Metanephros (tissue), 2 donors: Measurements from ENCODE around the gene CCDC110. TPM values are rescaled to one million over a fixed set of nuclear protein-coding genes. Genes with fewer than 3 reads are reported as not detected.

ENCODE experiments used
- small RNA-seq: library from RNA; depleted of rRNA; stranded (forward); fragments of <200 nt; gene quantifications from one replicate; pipeline ENCODE3, GENCODE V24; 2014; ENCODE audit warnings: low replicate concordance
- total RNA-seq: library from RNA; depleted of rRNA; stranded (reverse); fragments of >200 nt; gene quantifications from one replicate; pipeline ENCODE4 v1.2.3, GENCODE V29; 2014

Gene CCDC110
- 2.1 TPM for total RNA-seq

DNA sequence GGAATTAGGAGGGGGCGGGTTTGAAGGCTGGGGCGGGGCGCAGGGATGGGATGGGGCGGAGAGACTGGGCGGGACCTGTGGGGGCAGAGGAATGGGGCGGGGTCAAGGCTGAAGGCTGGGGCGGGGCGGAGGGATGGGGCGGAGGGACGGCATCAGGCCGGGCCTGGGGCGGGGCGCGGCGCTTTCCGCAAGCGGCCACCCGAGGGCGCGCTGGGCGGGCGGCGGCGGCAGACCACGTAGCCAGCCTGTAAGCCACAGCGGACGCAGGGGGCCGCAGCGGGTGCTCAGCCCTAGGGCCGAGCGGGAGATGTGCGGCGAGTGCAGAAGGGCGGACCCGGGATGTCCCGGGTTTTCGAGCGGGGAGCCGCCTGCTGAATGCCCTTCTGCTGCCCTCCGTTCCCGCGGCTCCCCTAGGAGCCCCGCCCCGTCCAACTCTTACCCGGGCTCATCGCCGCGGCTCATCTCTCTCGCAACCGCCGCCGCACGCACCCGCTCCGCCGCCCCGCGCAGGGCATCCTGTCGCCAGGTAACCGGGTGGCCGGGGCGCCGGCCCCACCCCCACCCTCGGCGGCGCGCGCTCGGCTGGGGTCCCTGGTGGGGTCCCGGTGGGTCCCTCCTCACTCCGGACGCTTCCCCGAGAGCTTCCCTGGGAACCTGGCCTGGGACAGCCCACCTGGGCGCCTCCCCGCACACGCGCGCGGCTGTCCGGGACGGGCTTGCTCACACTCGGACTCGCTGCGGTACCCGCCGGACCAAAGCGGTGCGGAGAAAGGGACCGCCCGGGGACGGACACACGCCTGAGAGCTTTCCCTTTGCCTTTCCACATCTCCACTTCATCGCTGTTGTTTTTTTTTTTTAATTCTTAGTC, at the start of gene CCDC110:
Gene CCDC110 (minus strand): TSS at position 499 of the 868 bp plus-strand sequence. CDS start 50 bp downstream, at position 449.

DNA sequence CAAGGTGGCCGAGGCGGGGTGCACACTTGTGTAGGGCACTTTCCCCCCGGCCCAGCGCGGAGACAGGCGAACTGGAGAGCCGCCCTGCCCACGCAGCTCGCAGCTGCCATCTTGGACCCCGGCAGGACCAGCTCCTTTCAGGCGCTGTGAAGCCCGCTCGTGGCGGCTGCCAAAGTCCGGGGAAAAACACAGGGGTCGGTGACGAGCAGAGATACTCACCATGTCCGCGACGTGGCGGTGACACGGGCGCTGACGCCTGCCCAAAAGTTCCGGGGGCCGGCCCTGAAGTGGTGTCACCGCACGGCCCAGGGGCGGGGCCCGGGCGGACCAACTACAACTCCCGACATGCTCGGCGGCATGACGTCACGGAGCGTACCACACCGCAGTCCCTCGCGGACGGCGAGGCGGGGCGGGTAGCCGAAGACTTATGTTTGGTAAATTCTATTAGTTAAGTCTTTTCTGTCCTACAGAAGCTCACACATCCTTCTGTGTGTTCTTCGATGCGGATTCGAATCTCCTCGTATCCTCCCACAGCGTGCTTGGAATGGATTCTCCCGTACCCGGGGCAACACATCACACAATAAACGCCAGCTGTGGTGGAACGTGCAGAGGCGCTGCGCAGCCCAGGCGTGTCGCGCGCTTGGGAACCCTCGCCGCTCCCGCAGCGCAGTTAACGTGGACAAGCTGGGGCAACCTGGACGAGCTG, 45.7 kb downstream of the CCDC110 start, which contains the start of gene UFSP2:
Gene UFSP2 (minus strand): TSS at position 318 of the 706 bp plus-strand sequence. CDS start 96 bp downstream, at position 222.

DNA sequence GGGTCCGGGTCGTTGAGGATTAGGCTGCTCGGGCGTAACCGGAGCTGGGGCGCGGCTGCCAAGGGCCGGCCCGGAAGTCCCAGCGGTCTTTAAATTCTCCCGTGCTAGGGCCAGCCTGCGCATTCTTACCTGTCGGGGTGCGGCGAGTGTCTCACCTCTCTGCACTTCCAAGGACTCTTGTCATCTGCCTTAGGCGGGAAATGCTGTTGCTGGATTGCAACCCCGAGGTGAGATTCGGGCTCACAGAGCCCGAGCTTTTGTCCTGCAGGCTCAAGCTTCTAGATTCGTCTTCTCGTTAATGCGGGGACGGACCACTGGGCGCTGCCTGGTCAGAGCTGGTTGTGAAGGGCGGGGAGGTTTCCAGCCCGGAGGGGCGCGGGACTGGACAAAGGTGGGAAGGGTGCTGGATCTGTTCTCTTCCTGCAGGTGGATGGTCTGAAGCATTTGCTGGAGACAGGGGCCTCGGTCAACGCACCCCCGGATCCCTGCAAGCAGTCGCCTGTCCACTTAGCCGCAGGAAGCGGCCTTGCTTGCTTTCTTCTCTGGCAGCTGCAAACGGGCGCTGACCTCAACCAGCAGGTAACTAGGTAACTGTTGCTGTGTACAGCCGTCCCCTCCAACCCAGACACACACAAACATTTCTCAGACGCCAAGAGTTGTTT, 74.7 kb downstream of the CCDC110 start, which contains the start of gene ANKRD37:
Gene ANKRD37 (plus strand): TSS at position 118 of the 662 bp plus-strand sequence. CDS start 83 bp downstream, at position 201.

DNA sequence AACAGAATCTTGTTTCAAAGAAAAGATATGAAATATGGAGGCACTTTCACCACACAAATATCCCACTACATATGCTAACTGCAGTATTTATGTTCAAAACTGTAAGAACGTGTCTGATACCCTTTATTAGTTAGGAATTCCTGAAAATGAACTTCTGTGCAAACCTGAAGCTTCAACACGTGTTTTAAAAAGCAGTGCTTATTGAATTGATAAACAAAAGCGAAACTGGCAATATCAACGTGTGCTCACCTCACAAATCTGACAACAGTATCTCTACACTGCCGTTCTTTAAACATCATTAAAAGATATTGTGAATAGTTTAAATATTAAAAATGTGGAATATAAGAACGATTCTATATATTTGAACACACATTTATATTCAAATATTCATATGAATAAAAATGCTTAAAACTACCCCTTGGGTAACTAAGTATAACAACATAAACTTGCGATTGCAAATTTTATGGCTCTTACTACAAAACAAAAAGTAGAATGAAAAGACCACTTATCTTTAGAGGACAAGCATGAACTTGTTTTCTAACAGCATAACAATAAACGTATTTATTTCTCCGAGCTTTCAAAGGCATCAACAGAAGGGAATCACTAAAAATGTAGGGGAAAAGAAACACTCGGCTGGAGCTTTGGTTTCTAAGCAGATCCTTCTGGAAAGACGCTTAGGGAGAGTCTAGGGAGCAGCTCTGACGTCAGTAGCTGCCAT, 76.1 kb downstream of the CCDC110 start, which contains the start of gene LRP2BP:
Gene LRP2BP (minus strand): TSS at position 687 of the 718 bp plus-strand sequence. CDS start 17,738 bp downstream, outside the sequence.

Small RNA genes lying within 50 kb of the gene (small RNA-seq; reads per million reads assigned to genes)
- not detected for gene RF00019

Other genes with a start within 250 kb of the CCDC110 start
- gene LRP2BP, start 75.8 kb downstream of the CCDC110 start, total RNA-seq: 3.2 TPM
- 22.2 TPM for gene ANKRD37, start 74.9 kb downstream of the CCDC110 start, total RNA-seq
- gene UFSP2, start 45.8 kb downstream of the CCDC110 start, total RNA-seq: 55.5 TPM
- 82.4 TPM for gene PDLIM3, start 63.8 kb upstream of the CCDC110 start, total RNA-seq